Breast epithelium (tissue), 4 donors: ENCODE data around the gene KLHL12. TPM values are rescaled to one million over a fixed set of nuclear protein-coding genes. Genes with fewer than 3 reads are reported as not detected.
A peak's percentile ranks its signal among the peaks of the same experiment; 100 is the strongest.

Source experiments
- DNase-seq, 2 donors: peaks; one replicate each; pipeline ENCODE4 v3.0.0-alpha.2; 2019; ENCODE audit warnings: low spot score in 2 of 2
- H3K27ac ChIP-seq, 2 donors: fragments of 200-600 bp; sonication (generic) in 1 of 2; one replicate each; pipeline ENCODE4 v1.5.1; 2016 to 2019; ENCODE audit warnings: mild to moderate bottlenecking in 1 of 2
- H3K27me3 ChIP-seq, 2 donors: fragments of 200-600 bp; sonication (generic) in 1 of 2; one replicate each; pipeline versions ENCODE4 v1.5.1 to v1.6.0; 2017 to 2019; ENCODE audit warnings: control low read depth in 1 of 2, mild to moderate bottlenecking in 1 of 2
- H3K36me3 ChIP-seq: fragments of 200-600 bp; one replicate; pipeline ENCODE4 v1.5.1; 2019
- H3K4me1 ChIP-seq, 2 donors: fragments of 200-600 bp; sonication (generic); one replicate each; pipeline ENCODE4 v1.5.1; 2016 to 2019; ENCODE audit warnings: control low read depth in 1 of 2
- H3K4me3 ChIP-seq, 3 donors: fragments of 200-600 bp; sonication (generic); 1 replicate in 2 of 3; 2 replicates in 1 of 3; pipeline ENCODE4 v1.5.1; 2016 to 2019; ENCODE audit warnings: mild to moderate bottlenecking in 3 of 3, moderate library complexity in 2 of 3
- H3K9me3 ChIP-seq, 2 donors: fragments of 200-600 bp; sonication (generic) in 1 of 2; one replicate each; pipeline ENCODE4 v1.5.1; 2016 to 2019; ENCODE audit warnings: control low read depth in 1 of 2
- CTCF ChIP-seq, 3 donors: fragments of 450-650 bp; IDR thresholded peaks; one replicate each; pipeline ENCODE4 v1.5.1; 2016 to 2017; ENCODE audit warnings: antibody characterized with exemption in 3 of 3, mild to moderate bottlenecking in 3 of 3, moderate library complexity in 3 of 3
- POLR2A ChIP-seq: fragments of 450-650 bp; IDR thresholded peaks from one replicate; pipeline ENCODE4 v1.6.1; 2016; ENCODE audit warnings: antibody characterized with exemption, mild to moderate bottlenecking, moderate library complexity
- POLR2AphosphoS5 ChIP-seq, 3 donors: sonication (generic); formaldehyde crosslinking; IDR thresholded peaks; one replicate each; pipeline ENCODE4 v1.6.1; 2017; ENCODE audit warnings: antibody characterized with exemption in 3 of 3
- intact Hi-C: fragments of 100-400 bp; cut with DNase I; formaldehyde crosslinking; loops from one replicate; pipeline ENCODE4 v1.15.1; 2023; ENCODE audit warnings: low total_unique reads
- total RNA-seq, 3 donors: library from RNA; depleted of rRNA; stranded (reverse); fragments of >200 nt; gene quantifications; one replicate each; pipeline ENCODE4 v1.1.0, GENCODE V29; 2016

The KLHL12 gene
- total RNA-seq, 3 donors from 2014 or later: 21.3 to 26.4 (median 25.5) TPM

- intact Hi-C loops: no loop called here
- no peak for TF ChIP-seq POLR2A
- TF ChIP-seq POLR2AphosphoS5 (IDR thresholded peaks at IDR 0.05): no peak
- TF ChIP-seq CTCF (IDR thresholded peaks at IDR 0.05): no peak
These were observed 54.0 kb downstream of the KLHL12 start for GRCh38 chr1:202873026-202873425.

GRCh38 chr1:202871367-202871766, 55.7 kb downstream of the KLHL12 start:
- Histone ChIP-seq H3K4me3 (no peak overlapping the region), H3K9me3 (no peaks in the 10 kb centered on the region), H3K4me1 (no peaks in the 10 kb centered on the region), H3K36me3 (no peaks in the 10 kb centered on the region), H3K27ac (no peak overlapping the region), H3K27me3 (no peaks in the 10 kb centered on the region)
- no peak for TF ChIP-seq POLR2A
- TF ChIP-seq CTCF (IDR thresholded peaks at IDR 0.05): no peak
- no peak for TF ChIP-seq POLR2AphosphoS5 (IDR thresholded peaks at IDR 0.05)
- DNase-seq: no peak
- intact Hi-C loops: no loop called here

More at GRCh38 chr1:202873026-202873425, 54.0 kb downstream of the KLHL12 start:
- H3K27ac ChIP-seq: no peak overlapping the region
- DNase-seq: no peak
- H3K4me1 ChIP-seq: no peaks in the 10 kb centered on the region
- H3K4me3 ChIP-seq: no peak overlapping the region
- H3K9me3 ChIP-seq: no peaks in the 10 kb centered on the region
- H3K27me3 ChIP-seq: no peaks in the 10 kb centered on the region
- H3K36me3 ChIP-seq: no peaks in the 10 kb centered on the region

- DNase-seq: no peak
- Histone ChIP-seq H3K4me3 (no peak overlapping the region), H3K36me3 (no peaks in the 10 kb centered on the region), H3K9me3 (no peaks in the 10 kb centered on the region), H3K4me1 (no peaks in the 10 kb centered on the region), H3K27me3 (no peaks in the 10 kb centered on the region), H3K27ac (no peak overlapping the region)
- intact Hi-C loops: no loop called here
- no peak for TF ChIP-seq CTCF (IDR thresholded peaks at IDR 0.05)
- TF ChIP-seq POLR2A: no peak
- no peak for TF ChIP-seq POLR2AphosphoS5 (IDR thresholded peaks at IDR 0.05)
These were observed 64.1 kb downstream of the KLHL12 start for GRCh38 chr1:202862679-202863560.

- H3K27ac ChIP-seq: peak overlapping the region; percentile 70 to 72
- peak in 1 of 3 donors; percentile 54 for TF ChIP-seq POLR2AphosphoS5 (IDR thresholded peaks at IDR 0.05)
- no peak for TF ChIP-seq POLR2A
- no peak for TF ChIP-seq CTCF (IDR thresholded peaks at IDR 0.05)
- intact Hi-C loops: no loop called here
These were observed 65.5 kb downstream of the KLHL12 start for GRCh38 chr1:202861420-202862132.

More at GRCh38 chr1:202861420-202862132, 65.5 kb downstream of the KLHL12 start:
- peak overlapping the region; percentile 62 to 89 (median 87) for H3K4me3 ChIP-seq
- H3K9me3 ChIP-seq: no peaks in the 10 kb centered on the region
- no peaks in the 10 kb centered on the region for H3K36me3 ChIP-seq
- no peaks in the 10 kb centered on the region for H3K27me3 ChIP-seq
- H3K4me1 ChIP-seq: no peaks in the 10 kb centered on the region
- peak; percentile 89 to 92 for DNase-seq
